DOHH2 (cell line): ENCODE data around the gene CEP44.

Source experiments
- EZH2phosphoT487 ChIP-seq: fragments of 200-600 bp; sonication (generic); IDR thresholded peaks from 2 replicates; pipeline ENCODE4 v1.6.1; 2017; ENCODE audit warnings: borderline replicate concordance, mild to moderate bottlenecking, antibody characterized with exemption, low read length, moderate library complexity, mixed read lengths
- TF ChIP-seq, protein P1 (sequence below): fragments of 200-600 bp; sonication (generic); IDR thresholded peaks from one replicate; pipeline ENCODE4 v1.5.1; 2014; ENCODE audit warnings: antibody characterized with exemption, mild to moderate bottlenecking, low read depth, low read length; ENCODE audit not compliant: poor library complexity, severe bottlenecking

DNA sequence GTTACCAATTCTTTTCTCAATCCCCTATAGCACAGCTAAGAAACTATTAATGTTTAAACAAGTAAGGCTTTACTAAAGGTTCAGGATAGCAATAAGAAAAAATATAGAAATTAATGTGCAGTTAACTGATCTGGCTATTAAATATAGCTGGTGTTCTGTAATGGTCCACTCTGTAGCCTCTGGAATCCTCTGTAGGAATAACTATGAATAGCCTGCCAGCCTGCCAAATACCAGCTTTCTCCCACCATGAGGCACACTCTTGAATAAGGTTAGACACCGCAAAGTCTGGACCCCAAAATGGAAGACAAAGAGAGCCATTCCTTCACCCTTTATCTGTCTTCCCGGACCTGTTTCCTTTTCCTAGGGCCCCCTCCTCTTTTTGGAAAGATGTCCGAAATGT lies 30.6 kb downstream of the CEP44 start:
- TF ChIP-seq, protein P1, sequence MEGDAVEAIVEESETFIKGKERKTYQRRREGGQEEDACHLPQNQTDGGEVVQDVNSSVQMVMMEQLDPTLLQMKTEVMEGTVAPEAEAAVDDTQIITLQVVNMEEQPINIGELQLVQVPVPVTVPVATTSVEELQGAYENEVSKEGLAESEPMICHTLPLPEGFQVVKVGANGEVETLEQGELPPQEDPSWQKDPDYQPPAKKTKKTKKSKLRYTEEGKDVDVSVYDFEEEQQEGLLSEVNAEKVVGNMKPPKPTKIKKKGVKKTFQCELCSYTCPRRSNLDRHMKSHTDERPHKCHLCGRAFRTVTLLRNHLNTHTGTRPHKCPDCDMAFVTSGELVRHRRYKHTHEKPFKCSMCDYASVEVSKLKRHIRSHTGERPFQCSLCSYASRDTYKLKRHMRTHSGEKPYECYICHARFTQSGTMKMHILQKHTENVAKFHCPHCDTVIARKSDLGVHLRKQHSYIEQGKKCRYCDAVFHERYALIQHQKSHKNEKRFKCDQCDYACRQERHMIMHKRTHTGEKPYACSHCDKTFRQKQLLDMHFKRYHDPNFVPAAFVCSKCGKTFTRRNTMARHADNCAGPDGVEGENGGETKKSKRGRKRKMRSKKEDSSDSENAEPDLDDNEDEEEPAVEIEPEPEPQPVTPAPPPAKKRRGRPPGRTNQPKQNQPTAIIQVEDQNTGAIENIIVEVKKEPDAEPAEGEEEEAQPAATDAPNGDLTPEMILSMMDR = no peak
- TF ChIP-seq EZH2phosphoT487 = no peak
